ENCODE data around the gene TGFB1I1. TPM values are rescaled to one million over a fixed set of nuclear protein-coding genes. Genes with fewer than 3 reads are reported as not detected.

The TGFB1I1 gene
- total RNA-seq, 6 experiments from 2014 or later, result 163 to 209 (median 191) TPM

DNA sequence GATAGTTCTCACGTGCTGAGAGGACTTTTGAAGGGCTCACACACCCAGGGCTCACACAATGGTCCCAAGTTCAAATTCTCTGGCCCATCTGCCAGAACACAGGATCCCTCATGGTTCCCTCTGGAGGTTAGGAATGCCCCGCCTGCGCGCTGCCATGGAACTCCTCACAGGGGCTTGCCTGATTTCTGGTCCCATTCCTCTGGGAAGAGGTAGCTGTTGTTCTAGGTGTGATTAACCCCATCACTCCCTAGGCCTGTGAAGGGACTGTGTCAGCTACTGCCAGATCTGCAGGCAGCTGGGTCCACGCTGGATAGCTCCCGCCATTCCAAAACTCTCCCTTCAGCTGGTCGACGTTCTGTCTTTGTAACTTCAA, 15.0 kb upstream of the TGFB1I1 start:
- H3K36me3 Mint-ChIP-seq (ENCODE audit: low read depth), result no peaks in the 10 kb centered on the region; the same call in 1 of the 2 replicates
- H3K27ac Mint-ChIP-seq, result no peak overlapping the region; the same call in 1 of the 2 replicates
- peaks cover 67% of the 10 kb centered on the region for H3K4me1 Mint-ChIP-seq (ENCODE audit: low read depth)

GRCh38 chr16:31458073-31458843, 13.7 kb upstream of the TGFB1I1 start:
- H3K27me3 Mint-ChIP-seq (ENCODE audit: insufficient read depth), result no peaks in the 10 kb centered on the region; the same call in 1 of the 2 replicates
- H3K27ac Mint-ChIP-seq, result peak overlapping the region; percentile 96
- H3K4me1 Mint-ChIP-seq (ENCODE audit: low read depth), result peaks cover 54% of the 10 kb centered on the region
- peaks cover 5% of the 10 kb centered on the region; the same call in 1 of the 2 replicates for H3K36me3 Mint-ChIP-seq (ENCODE audit: low read depth)
- TF ChIP-seq CTCF (IDR thresholded peaks at IDR 0.05), result no peak
- H3K9me3 Mint-ChIP-seq, result no peaks in the 10 kb centered on the region
- H3K4me3 Mint-ChIP-seq, result peak overlapping the region; percentile 94
- DNase-seq, result peak; percentile 21

More for the DNA sequence above, 15.0 kb upstream of the TGFB1I1 start:
- no peak for TF ChIP-seq CTCF (IDR thresholded peaks at IDR 0.05)
- Mint-ChIP-seq H3K4me3 (peak overlapping the region; percentile 94), H3K27me3 (ENCODE audit: insufficient read depth) (no peaks in the 10 kb centered on the region; the same call in none of the 2 replicates), H3K9me3 (no peaks in the 10 kb centered on the region)
- no peak for DNase-seq

- H3K4me1 Mint-ChIP-seq (ENCODE audit: low read depth), result peaks cover 46% of the 10 kb centered on the region
- H3K27me3 Mint-ChIP-seq (ENCODE audit: insufficient read depth), result no peaks in the 10 kb centered on the region; the same call in 1 of the 2 replicates
- peak within 1 kb of the TSS; percentile 96 for H3K27ac Mint-ChIP-seq
- H3K4me3 Mint-ChIP-seq, result peak within 1 kb of the TSS; percentile 94
- DNase-seq, result peak; percentile 98
- TF ChIP-seq CTCF (IDR thresholded peaks at IDR 0.05), result peak; percentile 78
- peaks cover 5% of the 10 kb centered on the region; the same call in 1 of the 2 replicates for H3K36me3 Mint-ChIP-seq (ENCODE audit: low read depth)
- no peaks in the 10 kb centered on the region for H3K9me3 Mint-ChIP-seq
These were observed 12.9 kb upstream of the TGFB1I1 start, which contains the start of gene ARMC5 for GRCh38 chr16:31458844-31459686. Gene ARMC5, plus strand, starts transcription at chr16:31459501. Its CDS starts 24 bp downstream, at chr16:31459525.

- Mint-ChIP-seq H3K27ac (peak overlapping the region; percentile 96), H3K36me3 (ENCODE audit: low read depth) (peaks cover 5% of the 10 kb centered on the region; the same call in 1 of the 2 replicates), H3K4me1 (ENCODE audit: low read depth) (peaks cover 38% of the 10 kb centered on the region), H3K27me3 (ENCODE audit: insufficient read depth) (no peaks in the 10 kb centered on the region; the same call in 1 of the 2 replicates), H3K9me3 (no peaks in the 10 kb centered on the region), H3K4me3 (peak overlapping the region; percentile 94)
- no peak for TF ChIP-seq CTCF (IDR thresholded peaks at IDR 0.05)
- DNase-seq, result peak; percentile 99
These were observed 12.0 kb upstream of the TGFB1I1 start for GRCh38 chr16:31459687-31460581.

Measured in HFFc6 (cell line).